Activated naive CD4-positive, alpha-beta T cell treated with anti-CD3 and anti-CD28 coated beads, Interleukin-2, amount 50 U/mL, for 16 hours (primary cell): Measurements from ENCODE around the gene RMC1.
"Not testable (repeated sequence)": the region's sequence is repeated elsewhere in the genome, so short reads cannot be mapped to it uniquely, and the experiment has no call there.

Experiments
- DNase-seq: peaks from one replicate; pipeline ENCODE4 v3.0.0-alpha.2; 2020

Gene RMC1

GRCh38 chr18:23567671-23568070 lies 64.4 kb downstream of the RMC1 start:
- no peak for DNase-seq

GRCh38 chr18:23568281-23569138 lies 65.2 kb downstream of the RMC1 start:
- no peak for DNase-seq

GRCh38 chr18:23569299-23570063 lies 66.2 kb downstream of the RMC1 start:
- no peak for DNase-seq

GRCh38 chr18:23570912-23571504 lies 67.7 kb downstream of the RMC1 start:
- DNase-seq, result no peak

- no peak for DNase-seq
Observed at GRCh38 chr18:23572012-23572411, 68.7 kb downstream of the RMC1 start.

- DNase-seq, result no peak
Observed at GRCh38 chr18:23572570-23572969, 69.3 kb downstream of the RMC1 start.

- DNase-seq, result no peak
Observed at GRCh38 chr18:23573020-23573419, 69.7 kb downstream of the RMC1 start.

GRCh38 chr18:23573626-23574431 lies 70.5 kb downstream of the RMC1 start:
- no peak for DNase-seq

GRCh38 chr18:23574611-23575308 lies 71.4 kb downstream of the RMC1 start:
- DNase-seq, result no peak

- no peak for DNase-seq
Observed at GRCh38 chr18:23575309-23575651, 72.0 kb downstream of the RMC1 start.

- DNase-seq, result not testable (repeated sequence)
Observed at GRCh38 chr18:23577521-23577920, 74.2 kb downstream of the RMC1 start.

GRCh38 chr18:23578067-23578701 lies 74.9 kb downstream of the RMC1 start:
- no peak for DNase-seq

GRCh38 chr18:23578891-23579653 lies 75.8 kb downstream of the RMC1 start:
- DNase-seq, result no peak

GRCh38 chr18:23580677-23581367 lies 77.5 kb downstream of the RMC1 start:
- no peak for DNase-seq
